ENCODE data around the gene SIGLEC14. TPM values are rescaled to one million over a fixed set of nuclear protein-coding genes. Genes with fewer than 3 reads are reported as not detected.

Gene SIGLEC14
- total and polyA plus RNA-seq, 2 donors (not counting 3 experiments of a cell fraction or from before 2014, with no cell fraction given) = 0.10 TPM; not detected in 1

- POLR2A ChIA-PET = no interaction called here
- H4K20me1 ChIP-seq (replicated peaks; ENCODE audit: control insufficient read depth, extremely low read depth, insufficient read depth, low read length) = no peaks in the 10 kb centered on the region
- CTCF ChIA-PET = interaction anchor here (0.5 to 1.5 kb wide), 3 partner anchors 9 to 62 kb away, joined by 3 to 4 read pairs (median 3); no protein-coding TSS in a partner anchor
- no peaks in the 10 kb centered on the region for H3K9me1 ChIP-seq (replicated peaks; ENCODE audit: control insufficient read depth, extremely low read depth, insufficient read depth, low read length)
- H3K9ac ChIP-seq (replicated peaks; ENCODE audit: extremely low read depth, insufficient read depth, low read length) = no peak overlapping the region
- BruUV-seq (replicated peaks) = no TSS peak
- intact Hi-C loops (cut with micrococcal nuclease) = loop anchor here (5.0 kb wide), 1 partner anchor 50 kb away; no protein-coding TSS in a partner anchor
- no peak overlapping the region for H3K4me3 ChIP-seq (replicated peaks in 1 of 3; ENCODE audit: insufficient read depth in 1 of 3, low read depth in 1 of 3, low read length in 3 of 3)
- no peak overlapping the region for H2AFZ ChIP-seq (ENCODE audit: low read depth, low read length)
- peaks cover 0 to 1% of the 10 kb centered on the region in 2 experiments for H3K27me3 ChIP-seq (ENCODE audit: control insufficient read depth in 2 of 2, insufficient read depth in 2 of 2, low read length in 2 of 2)
- no peaks in the 10 kb centered on the region for H3K9me3 ChIP-seq (replicated peaks; ENCODE audit: control insufficient read depth, insufficient read depth, low read length)
- FAIRE-seq (no peak), DNase-seq (ENCODE audit: low read depth, low spot score) (no peak)
- H3K4me1 ChIP-seq (ENCODE audit: control insufficient read depth, extremely low read depth, insufficient read depth, low read length) = no peaks in the 10 kb centered on the region
- dilution Hi-C loops (cut with MboI; ENCODE audit: extremely low pct_ligation_motif_present, low sequenced_read_pairs) = no loop called here
- no peak for TF ChIP-seq CTCF (IDR thresholded peaks at IDR 0.05; ENCODE audit: extremely low read depth in 1 of 2, insufficient read depth in 1 of 2, low read depth in 1 of 2, low read length in 2 of 2)
- no peak for TF ChIP-seq GATA2 (IDR thresholded peaks at IDR 0.05; ENCODE audit: insufficient read depth, insufficient read length, low read depth, low read length)
- TF ChIP-seq FOS (IDR thresholded peaks at IDR 0.05; ENCODE audit: borderline replicate concordance, insufficient read depth, low read length) = no peak
- TF ChIP-seq JUN (IDR thresholded peaks at IDR 0.05; ENCODE audit: borderline replicate concordance, insufficient read depth, insufficient read length, low read depth) = no peak
- TF ChIP-seq MYC (IDR thresholded peaks at IDR 0.05; ENCODE audit: low read depth, low read length) = no peak
- TF ChIP-seq POLR2A (IDR thresholded peaks at IDR 0.05; ENCODE audit: low read depth, low read length) = no peak
- no peak for TF ChIP-seq EZH2 (IDR thresholded peaks at IDR 0.05; ENCODE audit: borderline replicate concordance, low read depth, low read length, severe bottlenecking)
- no peak for TF ChIP-seq MAX (IDR thresholded peaks at IDR 0.05; ENCODE audit: insufficient read depth, insufficient read length)
- no peak for TF ChIP-seq POLR2AphosphoS5 (IDR thresholded peaks at IDR 0.05; ENCODE audit: insufficient read depth, low read depth, low read length)
- no peak overlapping the region for H3K27ac ChIP-seq (ENCODE audit: insufficient read depth, low read depth, low read length)
- H3K36me3 ChIP-seq (ENCODE audit: control insufficient read depth in 2 of 2, extremely low read depth in 1 of 2, insufficient read depth in 2 of 2, low read length in 2 of 2) = no peaks in the 10 kb centered on the region
- H3K4me2 ChIP-seq (ENCODE audit: insufficient read depth, low read length) = no peak overlapping the region
- H3K79me2 ChIP-seq (ENCODE audit: control insufficient read depth, insufficient read depth, low read length) = no peaks in the 10 kb centered on the region
These were observed 39.5 kb downstream of the SIGLEC14 start for GRCh38 chr19:51607077-51607476.
